Stimulated activated effector memory CD8-positive, alpha-beta T cell treated with anti-CD3 and anti-CD28 coated beads, Interleukin-12 subunit alpha, Interleukin-12 subunit beta, amount 100 ng/mL, for 72 hours (primary cell): ENCODE data around the gene CLDN14.
A peak's percentile ranks its signal among the peaks of the same experiment; 100 is the strongest.
"Not testable (repeated sequence)": the region's sequence is repeated elsewhere in the genome, so short reads cannot be mapped to it uniquely, and the experiment has no call there.

ENCODE experiments used
- ATAC-seq: fragments of 150-1000 bp; cut with Tn5 transposase; 2 replicates; pipeline ENCODE4 v1.10.0; 2021
- DNase-seq, 2 donors: peaks; one replicate each; pipeline ENCODE4 v3.0.0; 2021 to 2022; ENCODE audit warnings: low spot score in 2 of 2
- H3K27ac Mint-ChIP-seq: one replicate; pipeline ENCODE4 v1.8.0; 2022; ENCODE audit warnings: mild to moderate bottlenecking, mixed read lengths
- H3K36me3 Mint-ChIP-seq: one replicate; pipeline ENCODE4 v1.8.0; 2022; ENCODE audit warnings: mild to moderate bottlenecking, mixed read lengths
- H3K4me1 Mint-ChIP-seq: one replicate; pipeline ENCODE4 v1.8.0; 2022; ENCODE audit warnings: mixed read lengths
- H3K4me3 Mint-ChIP-seq: one replicate; pipeline ENCODE4 v1.8.0; 2022; ENCODE audit warnings: mild to moderate bottlenecking, mixed read lengths
- H3K9me3 Mint-ChIP-seq: one replicate; pipeline ENCODE4 v1.8.0; 2022; ENCODE audit warnings: mixed read lengths

CLDN14 gene

DNA sequence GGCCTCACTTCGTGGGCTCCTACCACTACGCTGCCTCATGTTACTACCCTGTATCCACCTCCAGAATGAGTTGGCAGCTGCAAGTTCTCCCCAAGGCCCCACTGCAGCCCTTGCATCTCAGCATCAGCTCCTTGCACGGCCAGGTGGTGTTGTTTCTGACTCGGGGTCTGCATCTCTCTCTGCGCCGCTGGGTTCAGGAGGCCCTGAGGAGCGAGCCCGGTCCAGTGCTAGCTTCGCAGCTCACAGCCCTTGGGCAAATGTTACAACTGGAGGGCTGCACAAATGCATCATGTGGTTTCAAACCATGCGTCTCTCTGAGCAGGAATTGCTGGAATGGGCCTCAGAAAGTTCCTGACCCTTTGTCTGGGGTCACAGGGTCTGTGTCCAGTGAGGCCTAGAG is 3.2 kb upstream of the CLDN14 start:
- Mint-ChIP-seq H3K9me3 (no peaks in the 10 kb centered on the region), H3K27ac (no peak overlapping the region), H3K36me3 (no peaks in the 10 kb centered on the region), H3K4me1 (peaks cover 8% of the 10 kb centered on the region), H3K4me3 (no peak overlapping the region)
- DNase-seq (no peak), ATAC-seq (no peak)

- Mint-ChIP-seq H3K27ac (no peak overlapping the region), H3K4me3 (no peak overlapping the region), H3K36me3 (no peaks in the 10 kb centered on the region), H3K9me3 (no peaks in the 10 kb centered on the region), H3K4me1 (peaks cover 8% of the 10 kb centered on the region)
- DNase-seq = no peak
- ATAC-seq = no peak
Measured at GRCh38 chr21:36482673-36483072, 2.8 kb upstream of the CLDN14 start.

GRCh38 chr21:36482181-36482580 is 2.3 kb upstream of the CLDN14 start:
- Mint-ChIP-seq H3K27ac (no peak overlapping the region), H3K4me3 (no peak overlapping the region), H3K9me3 (no peaks in the 10 kb centered on the region), H3K4me1 (peaks cover 8% of the 10 kb centered on the region), H3K36me3 (no peaks in the 10 kb centered on the region)
- DNase-seq = no peak
- no peak for ATAC-seq

GRCh38 chr21:36481639-36482038 is 1.7 kb upstream of the CLDN14 start:
- no peaks in the 10 kb centered on the region for H3K36me3 Mint-ChIP-seq
- H3K9me3 Mint-ChIP-seq = no peaks in the 10 kb centered on the region
- peaks cover 8% of the 10 kb centered on the region for H3K4me1 Mint-ChIP-seq
- no peak for DNase-seq
- no peak for ATAC-seq
- no peak overlapping the region for H3K4me3 Mint-ChIP-seq
- no peak overlapping the region for H3K27ac Mint-ChIP-seq

- H3K27ac Mint-ChIP-seq = no peak overlapping the region
- ATAC-seq (no peak), DNase-seq (no peak)
- H3K4me1 Mint-ChIP-seq = peaks cover 8% of the 10 kb centered on the region
- H3K4me3 Mint-ChIP-seq = no peak overlapping the region
- H3K36me3 Mint-ChIP-seq = no peaks in the 10 kb centered on the region
- H3K9me3 Mint-ChIP-seq = no peaks in the 10 kb centered on the region
Measured at GRCh38 chr21:36480618-36481017, 696 bp upstream of the CLDN14 start.

- no peak overlapping the region for H3K4me3 Mint-ChIP-seq
- ATAC-seq (no peak), DNase-seq (no peak)
- no peaks in the 10 kb centered on the region for H3K9me3 Mint-ChIP-seq
- peaks cover 8% of the 10 kb centered on the region for H3K4me1 Mint-ChIP-seq
- no peaks in the 10 kb centered on the region for H3K36me3 Mint-ChIP-seq
- peak overlapping the region; percentile 32 for H3K27ac Mint-ChIP-seq
Measured at GRCh38 chr21:36478941-36479340, 981 bp downstream of the CLDN14 start.

DNA sequence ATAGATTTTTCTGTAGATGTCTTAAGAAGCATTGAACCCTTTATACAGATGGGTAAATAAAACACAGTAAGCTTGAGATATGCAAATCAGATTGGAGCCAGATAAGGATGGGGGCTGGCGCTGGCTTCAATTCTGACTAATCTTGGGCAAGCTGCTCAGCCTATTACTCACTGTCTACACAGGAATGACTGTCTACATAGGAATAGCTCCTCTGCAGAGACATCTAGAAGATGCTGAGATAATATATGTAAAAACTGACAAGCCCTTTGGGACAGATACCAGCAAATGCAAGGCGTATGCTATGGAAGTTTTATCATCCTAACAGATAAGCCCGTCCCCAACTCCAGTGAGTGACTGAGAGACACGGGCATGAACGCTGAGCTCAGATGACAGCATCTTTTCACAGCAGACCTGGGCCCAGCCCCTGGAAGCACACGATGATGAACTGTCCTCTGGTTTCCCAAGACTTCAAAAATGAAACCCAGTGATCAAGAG is 1.7 kb downstream of the CLDN14 start:
- Mint-ChIP-seq H3K4me1 (peaks cover 8% of the 10 kb centered on the region), H3K36me3 (no peaks in the 10 kb centered on the region), H3K9me3 (no peaks in the 10 kb centered on the region), H3K4me3 (no peak overlapping the region), H3K27ac (peak overlapping the region; percentile 32)
- DNase-seq = no peak
- peak; percentile 94 for ATAC-seq

DNA sequence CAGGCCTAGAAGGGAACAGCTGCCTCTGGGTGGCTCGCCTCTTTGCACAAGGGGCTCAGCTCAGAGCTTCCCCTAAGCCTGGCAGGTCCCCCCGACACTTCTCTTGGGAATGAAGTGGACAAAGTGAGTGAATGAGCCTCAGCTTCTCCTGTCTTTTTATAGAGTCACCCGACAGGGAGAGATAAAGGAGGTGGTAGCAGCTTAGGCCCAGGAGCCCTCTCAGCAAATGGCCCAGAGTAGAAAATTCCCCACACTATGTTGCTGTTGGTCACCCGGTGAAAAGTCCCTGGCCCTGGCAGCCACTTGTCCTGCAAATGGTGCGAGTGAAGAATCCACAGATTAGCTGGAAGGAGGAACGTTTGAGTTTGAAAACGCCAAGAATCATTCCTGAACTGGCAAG is 2.4 kb downstream of the CLDN14 start:
- DNase-seq (no peak), ATAC-seq (no peak)
- Mint-ChIP-seq H3K27ac (no peak overlapping the region), H3K4me1 (peaks cover 8% of the 10 kb centered on the region), H3K36me3 (no peaks in the 10 kb centered on the region), H3K4me3 (no peak overlapping the region), H3K9me3 (no peaks in the 10 kb centered on the region)

DNA sequence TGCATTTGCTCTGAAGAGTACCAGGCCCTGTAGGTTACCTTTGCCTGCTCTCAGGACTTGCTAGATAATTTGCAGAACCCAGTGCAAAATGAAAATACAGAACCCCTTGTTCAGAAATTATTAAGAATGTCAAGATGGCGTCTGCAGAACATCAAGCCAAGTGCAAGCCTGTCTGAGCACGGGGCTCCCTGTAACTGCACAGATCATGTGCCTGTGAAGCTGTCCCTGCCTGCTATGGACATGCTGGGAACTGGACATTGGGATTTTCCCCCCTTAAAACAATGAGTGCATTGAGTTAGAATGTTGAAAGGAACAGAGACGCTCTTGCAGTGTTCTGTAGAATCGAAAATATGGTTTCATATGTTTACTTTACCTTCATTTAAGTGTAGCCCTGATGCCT is 2.9 kb downstream of the CLDN14 start:
- Mint-ChIP-seq H3K27ac (no peak overlapping the region), H3K4me3 (no peak overlapping the region), H3K36me3 (no peaks in the 10 kb centered on the region), H3K4me1 (peaks cover 8% of the 10 kb centered on the region), H3K9me3 (no peaks in the 10 kb centered on the region)
- DNase-seq (no peak), ATAC-seq (no peak)

GRCh38 chr21:36476541-36476940 is 3.4 kb downstream of the CLDN14 start:
- not testable (repeated sequence) for ATAC-seq, H3K27ac Mint-ChIP-seq, H3K36me3 Mint-ChIP-seq, H3K4me3 Mint-ChIP-seq, H3K9me3 Mint-ChIP-seq, DNase-seq, H3K4me1 Mint-ChIP-seq

GRCh38 chr21:36474591-36474990 is 5.3 kb downstream of the CLDN14 start:
- Mint-ChIP-seq H3K9me3 (no peaks in the 10 kb centered on the region), H3K4me3 (no peak overlapping the region), H3K27ac (no peak overlapping the region), H3K4me1 (peaks cover 16% of the 10 kb centered on the region), H3K36me3 (no peaks in the 10 kb centered on the region)
- no peak for DNase-seq
- ATAC-seq = no peak

GRCh38 chr21:36473203-36473602 is 6.7 kb downstream of the CLDN14 start:
- no peak overlapping the region for H3K27ac Mint-ChIP-seq
- H3K4me3 Mint-ChIP-seq = no peak overlapping the region
- DNase-seq = no peak
- no peak for ATAC-seq
- peaks cover 8% of the 10 kb centered on the region for H3K4me1 Mint-ChIP-seq
- H3K36me3 Mint-ChIP-seq = no peaks in the 10 kb centered on the region
- H3K9me3 Mint-ChIP-seq = no peaks in the 10 kb centered on the region

DNA sequence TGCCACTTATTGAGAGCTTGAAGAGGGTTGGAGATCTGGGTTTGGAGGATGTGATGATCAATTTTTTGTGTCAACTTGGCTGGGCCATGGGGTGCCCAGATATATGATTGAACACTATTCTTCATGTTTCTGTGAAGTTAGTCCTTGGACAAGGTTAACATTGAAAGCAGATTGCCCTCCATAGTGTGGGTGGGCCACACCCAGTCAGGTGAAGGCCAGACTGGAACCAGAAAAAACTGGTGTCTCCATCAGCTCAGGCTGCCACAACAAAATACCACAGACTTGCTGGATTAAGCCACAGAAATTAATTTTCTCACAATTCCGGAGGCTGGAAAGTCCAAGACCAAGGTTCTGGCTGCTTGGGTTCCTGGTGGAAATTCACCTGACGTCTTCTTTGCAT is 7.5 kb downstream of the CLDN14 start:
- H3K36me3 Mint-ChIP-seq = no peaks in the 10 kb centered on the region
- H3K27ac Mint-ChIP-seq = no peak overlapping the region
- ATAC-seq (no peak), DNase-seq (no peak)
- no peaks in the 10 kb centered on the region for H3K9me3 Mint-ChIP-seq
- H3K4me3 Mint-ChIP-seq = no peak overlapping the region
- peaks cover 8% of the 10 kb centered on the region for H3K4me1 Mint-ChIP-seq

DNA sequence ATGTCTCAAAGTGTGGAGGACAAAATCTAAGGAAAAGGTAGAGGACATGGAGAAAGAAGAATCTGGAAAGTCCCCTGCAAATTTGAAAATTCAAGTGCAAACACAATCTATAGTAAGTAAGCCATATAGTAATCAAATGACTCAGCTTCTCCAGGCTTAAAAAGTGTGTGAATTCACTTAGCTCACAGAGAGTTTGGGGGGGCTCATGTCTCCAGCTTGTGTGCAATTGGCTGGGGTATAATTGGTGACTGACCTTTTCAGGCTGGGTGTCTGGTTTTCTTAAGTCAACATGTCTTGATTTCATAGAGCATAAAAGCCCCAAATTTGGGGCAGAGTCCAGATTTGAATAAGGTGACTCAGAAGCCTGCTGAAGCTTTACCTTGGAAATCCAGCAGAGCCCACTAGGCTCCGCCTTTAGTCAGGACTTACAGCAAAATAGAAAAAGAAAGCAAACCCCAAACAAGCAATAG is 8.6 kb downstream of the CLDN14 start:
- H3K4me3 Mint-ChIP-seq = no peak overlapping the region
- H3K9me3 Mint-ChIP-seq = no peaks in the 10 kb centered on the region
- no peaks in the 10 kb centered on the region for H3K36me3 Mint-ChIP-seq
- peaks cover 8% of the 10 kb centered on the region for H3K4me1 Mint-ChIP-seq
- DNase-seq (no peak), ATAC-seq (peak; percentile 77)
- H3K27ac Mint-ChIP-seq = no peak overlapping the region

GRCh38 chr21:36470294-36470693 is 9.6 kb downstream of the CLDN14 start:
- DNase-seq (no peak), ATAC-seq (no peak)
- H3K9me3 Mint-ChIP-seq = no peaks in the 10 kb centered on the region
- H3K4me1 Mint-ChIP-seq = peaks cover 8% of the 10 kb centered on the region
- H3K27ac Mint-ChIP-seq = no peak overlapping the region
- H3K4me3 Mint-ChIP-seq = no peak overlapping the region
- no peaks in the 10 kb centered on the region for H3K36me3 Mint-ChIP-seq

DNA sequence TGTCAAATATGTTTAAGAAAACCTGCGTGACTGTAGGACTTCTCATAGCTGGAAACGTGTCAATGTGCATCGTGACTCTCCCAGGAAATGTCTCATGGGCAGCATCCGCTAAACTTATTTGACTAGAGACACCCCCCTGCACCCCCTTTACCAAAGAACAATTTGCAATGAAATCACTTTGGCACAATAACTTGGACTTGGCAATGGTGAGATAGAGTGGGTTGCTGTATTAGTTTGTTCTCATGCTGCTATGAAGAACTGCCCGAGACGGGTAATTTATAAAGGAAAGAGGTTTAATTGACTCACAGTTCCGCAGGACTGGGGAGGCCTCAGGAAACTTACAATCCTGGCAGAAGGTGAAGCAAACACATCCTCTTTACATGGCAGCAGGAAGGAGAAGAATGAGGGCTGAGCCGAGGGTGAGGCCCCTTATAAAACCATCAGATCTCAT is 13.8 kb downstream of the CLDN14 start:
- DNase-seq = no peak
- Mint-ChIP-seq H3K4me3 (no peak overlapping the region), H3K9me3 (no peaks in the 10 kb centered on the region), H3K27ac (no peak overlapping the region), H3K4me1 (peaks cover 4% of the 10 kb centered on the region), H3K36me3 (no peaks in the 10 kb centered on the region)
- ATAC-seq = no peak

DNA sequence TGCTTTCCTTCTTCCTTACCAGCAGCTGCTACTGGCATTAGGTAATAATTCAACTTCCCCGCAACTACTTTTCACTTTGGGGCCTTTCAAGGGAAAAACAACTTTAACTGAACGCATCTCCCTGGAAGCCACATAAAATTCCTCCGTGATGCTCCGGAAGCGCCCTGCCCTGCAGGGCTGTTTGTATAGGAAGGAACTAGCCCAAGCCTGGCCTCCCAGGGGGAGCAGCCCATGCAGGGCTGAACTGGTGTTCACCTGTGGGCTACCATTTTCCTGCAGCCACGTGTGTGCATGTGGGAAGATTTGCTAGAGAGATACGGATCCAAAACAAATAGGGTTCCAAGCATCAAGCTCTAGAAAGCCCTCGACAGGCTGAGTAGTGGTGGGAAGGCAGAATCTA is 14.4 kb downstream of the CLDN14 start:
- no peaks in the 10 kb centered on the region for H3K9me3 Mint-ChIP-seq
- no peaks in the 10 kb centered on the region for H3K4me1 Mint-ChIP-seq
- no peak overlapping the region for H3K27ac Mint-ChIP-seq
- H3K4me3 Mint-ChIP-seq = no peak overlapping the region
- ATAC-seq (no peak), DNase-seq (no peak)
- no peaks in the 10 kb centered on the region for H3K36me3 Mint-ChIP-seq
